HFF-Myc (cell line): ENCODE results near the gene SLC25A45.

Source experiments
- DNase-seq: peaks from one replicate; pipeline ENCODE4 v3.0.0-alpha.2; 2011; ENCODE audit warnings: low read depth; ENCODE audit errors: extremely low read depth
- H3K4me3 ChIP-seq: replicated peaks from 2 replicates; pipeline ENCODE4 v1.5.1; 2011; ENCODE audit warnings: low read depth, mild to moderate bottlenecking, control low read depth, low read length
- TF ChIP-seq, protein P1 (sequence below): IDR thresholded peaks from 2 replicates; pipeline ENCODE4 v1.5.1; 2012; ENCODE audit warnings: mild to moderate bottlenecking, low read depth, low read length, control low read depth; ENCODE audit errors: missing control alignments

SLC25A45 gene

GRCh38 chr11:65377777-65378176 is 4.7 kb downstream of the SLC25A45 start:
- TF ChIP-seq, protein P1, sequence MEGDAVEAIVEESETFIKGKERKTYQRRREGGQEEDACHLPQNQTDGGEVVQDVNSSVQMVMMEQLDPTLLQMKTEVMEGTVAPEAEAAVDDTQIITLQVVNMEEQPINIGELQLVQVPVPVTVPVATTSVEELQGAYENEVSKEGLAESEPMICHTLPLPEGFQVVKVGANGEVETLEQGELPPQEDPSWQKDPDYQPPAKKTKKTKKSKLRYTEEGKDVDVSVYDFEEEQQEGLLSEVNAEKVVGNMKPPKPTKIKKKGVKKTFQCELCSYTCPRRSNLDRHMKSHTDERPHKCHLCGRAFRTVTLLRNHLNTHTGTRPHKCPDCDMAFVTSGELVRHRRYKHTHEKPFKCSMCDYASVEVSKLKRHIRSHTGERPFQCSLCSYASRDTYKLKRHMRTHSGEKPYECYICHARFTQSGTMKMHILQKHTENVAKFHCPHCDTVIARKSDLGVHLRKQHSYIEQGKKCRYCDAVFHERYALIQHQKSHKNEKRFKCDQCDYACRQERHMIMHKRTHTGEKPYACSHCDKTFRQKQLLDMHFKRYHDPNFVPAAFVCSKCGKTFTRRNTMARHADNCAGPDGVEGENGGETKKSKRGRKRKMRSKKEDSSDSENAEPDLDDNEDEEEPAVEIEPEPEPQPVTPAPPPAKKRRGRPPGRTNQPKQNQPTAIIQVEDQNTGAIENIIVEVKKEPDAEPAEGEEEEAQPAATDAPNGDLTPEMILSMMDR = no peak
- no peak for DNase-seq
- no peak overlapping the region for H3K4me3 ChIP-seq

DNA sequence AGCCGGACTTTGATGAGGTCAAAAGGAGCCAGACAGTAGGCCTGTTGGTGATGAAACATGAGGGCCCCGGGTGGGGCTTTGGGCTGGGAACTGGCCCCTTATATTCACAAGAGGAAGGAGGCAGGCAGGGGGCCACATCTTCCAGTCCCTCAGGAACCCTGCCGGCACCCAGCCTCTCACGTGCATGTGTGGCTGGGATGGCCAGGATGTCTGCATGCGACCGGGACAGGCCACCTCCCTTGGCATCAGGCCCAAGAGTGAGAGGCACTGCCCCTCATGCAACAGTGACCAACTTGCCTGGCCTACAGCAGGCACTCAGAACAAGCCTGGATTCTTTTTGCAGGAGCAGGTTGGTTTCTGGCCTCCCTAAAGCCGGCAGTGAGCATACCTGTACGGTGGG is 5.4 kb downstream of the SLC25A45 start:
- DNase-seq = no peak
- H3K4me3 ChIP-seq = no peak overlapping the region
- TF ChIP-seq, protein P1 = no peak

DNA sequence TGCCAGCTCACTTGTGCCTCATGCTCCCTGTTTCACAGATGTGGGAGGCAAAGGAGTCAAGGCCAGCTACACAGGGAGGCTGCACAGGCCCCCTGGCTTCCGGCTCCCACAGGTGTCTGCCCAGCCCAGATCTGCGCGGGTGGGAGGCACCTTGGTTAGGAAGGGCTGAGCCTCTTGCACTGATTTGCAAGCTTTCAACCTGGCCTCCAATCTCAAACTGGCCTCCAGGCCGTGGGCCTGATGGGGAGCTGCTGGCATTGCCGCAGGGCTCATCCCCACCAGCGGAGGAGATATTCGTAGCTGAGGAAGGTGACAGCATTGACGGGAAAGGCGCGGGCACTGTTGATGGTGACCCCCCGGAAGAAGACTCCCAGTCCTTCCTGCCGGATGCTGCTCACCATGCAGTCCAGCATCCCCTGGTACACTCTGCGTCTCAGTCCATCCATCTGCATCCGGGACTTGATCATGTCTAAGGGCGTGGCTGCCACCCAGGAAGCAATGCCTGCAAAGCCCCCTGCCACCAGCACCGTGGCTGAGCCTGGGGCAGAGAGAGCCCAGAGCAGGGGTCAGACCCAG is 6.2 kb downstream of the SLC25A45 start:
- TF ChIP-seq, protein P1 = no peak
- DNase-seq = no peak
- H3K4me3 ChIP-seq = no peak overlapping the region

DNA sequence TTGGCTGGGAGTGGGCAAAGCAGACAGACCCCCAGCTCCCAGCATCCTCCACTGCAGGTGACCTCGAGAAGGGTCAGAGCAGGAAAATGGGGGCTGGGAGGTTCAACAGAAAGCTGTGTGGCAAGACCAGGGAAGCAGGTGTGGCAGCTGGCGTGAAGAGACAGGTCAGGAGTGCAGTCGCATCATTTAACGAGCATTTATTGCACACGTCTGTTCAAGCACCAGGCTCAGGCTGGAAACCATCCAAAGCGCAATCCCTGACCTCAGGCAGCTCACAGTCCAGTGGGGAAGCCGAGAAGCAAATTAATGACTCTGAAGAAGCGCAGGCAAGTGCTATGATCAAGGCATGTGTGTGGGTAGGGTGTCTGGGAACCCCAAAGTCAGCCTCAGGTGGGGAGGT is 7.4 kb downstream of the SLC25A45 start:
- H3K4me3 ChIP-seq = no peak overlapping the region
- DNase-seq = no peak

GRCh38 chr11:65373839-65374580 is 8.4 kb downstream of the SLC25A45 start:
- DNase-seq = no peak
- TF ChIP-seq, protein P1 = no peak
- H3K4me3 ChIP-seq = no peak overlapping the region

More for the DNA sequence above, 7.4 kb downstream of the SLC25A45 start:
- TF ChIP-seq, protein P1 = no peak

DNA sequence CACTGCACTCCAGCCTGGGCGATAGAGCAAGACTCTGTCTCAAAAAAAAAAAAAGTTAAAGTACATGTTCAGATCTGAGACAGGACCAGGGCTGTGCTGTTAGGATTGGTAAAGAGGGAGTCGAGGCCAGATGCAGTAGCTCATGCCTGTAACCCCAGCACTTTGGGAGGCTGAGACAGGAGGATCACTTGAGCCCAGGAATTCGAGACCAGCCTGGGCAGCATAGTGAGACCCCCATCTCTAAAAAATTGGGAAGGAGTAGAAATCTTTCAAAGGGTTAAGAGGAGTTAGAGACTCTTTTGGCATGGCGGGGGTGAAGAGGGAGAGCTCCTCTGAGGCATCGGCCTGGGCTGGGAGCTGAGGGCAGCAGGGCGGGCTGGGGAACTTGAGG is 11.8 kb downstream of the SLC25A45 start:
- DNase-seq = no peak
- TF ChIP-seq, protein P1 = no peak
- H3K4me3 ChIP-seq = no peak overlapping the region
